Measurements from ENCODE around the gene HMSD.

Gene HMSD

DNA sequence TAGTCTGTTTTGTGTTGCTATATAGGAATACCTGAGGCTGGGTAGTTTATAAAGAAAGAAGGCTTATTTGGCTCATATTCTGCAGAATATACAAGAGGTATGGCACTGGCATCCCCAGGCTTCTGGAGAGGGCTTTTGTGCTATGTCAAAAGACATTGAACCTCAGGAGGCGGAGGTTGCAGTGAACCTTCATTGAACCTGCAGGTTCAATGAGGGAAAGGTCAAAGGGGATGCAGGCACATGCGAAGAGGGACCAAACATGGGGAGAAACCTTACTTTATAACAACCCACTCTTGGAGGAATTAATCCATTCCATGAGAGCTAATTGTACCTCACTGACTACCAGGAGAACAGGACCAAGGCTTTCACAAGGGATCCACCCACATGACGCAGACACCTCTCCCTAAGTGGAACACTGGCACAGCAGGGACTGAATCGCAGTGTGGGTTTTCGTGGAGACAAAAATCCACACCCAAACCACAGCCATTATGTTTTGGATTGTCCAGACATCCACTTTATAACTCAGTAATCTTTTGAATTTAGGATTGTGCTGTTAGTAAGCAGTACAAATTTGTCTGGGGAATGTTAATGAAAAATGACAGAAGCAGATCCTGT, 16.7 kb downstream of the HMSD start:
- TF ChIP-seq CTCF (IDR thresholded peaks at IDR 0.05; ENCODE audit: low read length, missing control alignments) = no peak
- no peak for DNase-seq (ENCODE audit: low read depth)
- H3K4me3 ChIP-seq (replicated peaks; ENCODE audit: low read depth, low read length) = no peak overlapping the region

DNA sequence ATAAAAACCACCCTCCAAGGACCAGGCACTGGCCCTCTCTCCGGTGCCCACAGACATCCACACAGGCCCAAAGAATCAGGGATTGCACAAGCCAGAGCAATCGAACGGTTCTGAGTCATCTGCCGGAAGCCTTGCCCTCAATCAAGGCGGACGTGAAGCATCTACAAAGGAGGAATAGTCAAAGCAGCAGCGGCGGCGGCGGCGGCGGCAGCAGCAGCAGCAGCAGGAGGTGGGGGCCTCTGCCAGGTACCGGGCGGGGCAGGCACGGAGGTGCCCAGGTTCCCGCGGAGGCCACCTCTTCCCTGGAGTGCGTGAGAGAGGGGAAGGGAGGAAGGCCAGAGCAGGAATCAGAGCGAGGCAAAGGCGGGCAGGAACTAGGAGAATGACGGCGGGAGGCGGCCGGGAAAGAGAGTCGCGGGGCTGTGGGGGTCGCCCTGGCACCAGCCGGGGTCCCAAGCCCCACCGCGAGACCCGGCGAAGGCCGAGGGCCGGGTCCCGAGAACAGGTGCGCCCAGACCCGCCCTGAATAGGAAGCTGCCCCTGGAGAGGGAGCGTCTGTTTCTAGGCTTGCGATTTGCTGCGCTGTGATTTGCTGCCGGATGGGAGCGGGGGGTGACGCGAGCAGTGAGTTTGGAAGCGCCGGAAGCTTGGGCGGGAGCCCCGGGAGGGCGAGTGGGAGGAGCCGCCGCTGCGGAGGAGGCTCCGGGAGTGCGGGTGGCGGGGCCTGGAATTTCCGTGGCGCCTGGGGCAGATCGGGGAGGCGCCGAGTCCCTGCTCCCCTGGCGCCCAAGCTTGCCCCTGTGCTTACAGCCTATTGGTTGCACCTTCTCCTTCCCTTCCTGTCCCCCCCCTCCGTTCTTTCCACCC, 21.1 kb downstream of the HMSD start, which contains the start of gene SERPINB8:
SERPINB8 (plus strand) TSS at position 140 of the 867 bp plus-strand sequence. CDS start 8,228 bp downstream, outside the sequence.
- peak; percentile 95 for DNase-seq (ENCODE audit: low read depth)
- peak within 1 kb of the TSS; percentile 80 for H3K4me3 ChIP-seq (replicated peaks; ENCODE audit: low read depth, low read length)

DNA sequence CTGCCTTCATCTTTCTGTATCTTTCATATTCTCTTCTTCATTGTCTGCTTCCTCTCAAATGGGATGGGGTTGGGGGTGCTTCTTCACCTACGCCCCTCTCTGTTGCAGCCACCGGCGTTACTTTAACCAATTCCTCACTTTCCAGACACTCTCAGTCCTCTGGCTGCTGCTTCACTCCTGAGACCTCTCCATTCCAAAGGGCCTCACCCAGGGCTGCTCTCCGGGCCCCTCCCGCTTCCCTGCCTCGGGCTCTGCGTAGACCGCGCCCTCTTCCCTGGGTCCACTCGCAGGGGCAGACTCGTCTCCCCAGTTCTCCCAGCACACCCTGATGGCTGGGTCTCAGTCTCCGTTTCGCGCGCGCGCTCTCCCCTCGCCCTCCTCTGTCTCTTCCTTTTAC, 21.7 kb downstream of the HMSD start:
- no peak for DNase-seq (ENCODE audit: low read depth)
- H3K4me3 ChIP-seq (replicated peaks; ENCODE audit: low read depth, low read length) = peak overlapping the region; percentile 80
- TF ChIP-seq CTCF (IDR thresholded peaks at IDR 0.05; ENCODE audit: low read length, missing control alignments) = no peak

More for the DNA sequence above, 21.1 kb downstream of the HMSD start, which contains the start of gene SERPINB8:
- TF ChIP-seq CTCF (IDR thresholded peaks at IDR 0.05; ENCODE audit: low read length, missing control alignments) = no peak

- no peak for DNase-seq (ENCODE audit: low read depth)
- H3K4me3 ChIP-seq (replicated peaks; ENCODE audit: low read depth, low read length) = peak overlapping the region; percentile 80
- no peak for TF ChIP-seq CTCF (IDR thresholded peaks at IDR 0.05; ENCODE audit: low read length, missing control alignments)
These were observed 22.4 kb downstream of the HMSD start for GRCh38 chr18:63971320-63972001.

GRCh38 chr18:63972002-63972376, 22.9 kb downstream of the HMSD start:
- H3K4me3 ChIP-seq (replicated peaks; ENCODE audit: low read depth, low read length) = no peak overlapping the region
- no peak for TF ChIP-seq CTCF (IDR thresholded peaks at IDR 0.05; ENCODE audit: low read length, missing control alignments)
- no peak for DNase-seq (ENCODE audit: low read depth)

- no peak overlapping the region for H3K4me3 ChIP-seq (replicated peaks; ENCODE audit: low read depth, low read length)
- peak; percentile 53 for TF ChIP-seq CTCF (IDR thresholded peaks at IDR 0.05; ENCODE audit: low read length, missing control alignments)
- DNase-seq (ENCODE audit: low read depth) = peak; percentile 61
These were observed 25.9 kb downstream of the HMSD start for GRCh38 chr18:63974991-63975390.

Measured in fibroblast of pulmonary artery (primary cell).